ENCODE results near the gene DLX5. TPM values are rescaled to one million over a fixed set of nuclear protein-coding genes. Genes with fewer than 3 reads are reported as not detected.

DLX5 gene
- total and polyA plus RNA-seq, 9 donors, result 0.27 to 7.9 (median 1.0) TPM; not detected in 1

GRCh38 chr7:96982586-96982985, 42.0 kb downstream of the DLX5 start:
- no peaks in the 10 kb centered on the region for H3K9me3 ChIP-seq
- H3K4me1 ChIP-seq (ENCODE audit: insufficient read depth), result no peaks in the 10 kb centered on the region
- DNase-seq, result no peak
- no peak overlapping the region for H3K27ac ChIP-seq
- no peaks in the 10 kb centered on the region for H3K27me3 ChIP-seq
- WGBS, 3 donors, result 91 to 100% (median 93%) methylated on average over 1 of the region's 1 CpG
- no peaks in the 10 kb centered on the region for H3K36me3 ChIP-seq
- intact Hi-C loops (cut with DNase I), result loop anchor here in 1 of 4 donors (5.0 kb wide), 1 partner anchor 1895 kb away; no protein-coding TSS in a partner anchor
- TF ChIP-seq POLR2A (IDR thresholded peaks at IDR 0.05) (no peak), EP300 (IDR thresholded peaks at IDR 0.05) (no peak), CTCF (IDR thresholded peaks at IDR 0.05) (no peak)
- H3K4me3 ChIP-seq, result no peak overlapping the region

DNA sequence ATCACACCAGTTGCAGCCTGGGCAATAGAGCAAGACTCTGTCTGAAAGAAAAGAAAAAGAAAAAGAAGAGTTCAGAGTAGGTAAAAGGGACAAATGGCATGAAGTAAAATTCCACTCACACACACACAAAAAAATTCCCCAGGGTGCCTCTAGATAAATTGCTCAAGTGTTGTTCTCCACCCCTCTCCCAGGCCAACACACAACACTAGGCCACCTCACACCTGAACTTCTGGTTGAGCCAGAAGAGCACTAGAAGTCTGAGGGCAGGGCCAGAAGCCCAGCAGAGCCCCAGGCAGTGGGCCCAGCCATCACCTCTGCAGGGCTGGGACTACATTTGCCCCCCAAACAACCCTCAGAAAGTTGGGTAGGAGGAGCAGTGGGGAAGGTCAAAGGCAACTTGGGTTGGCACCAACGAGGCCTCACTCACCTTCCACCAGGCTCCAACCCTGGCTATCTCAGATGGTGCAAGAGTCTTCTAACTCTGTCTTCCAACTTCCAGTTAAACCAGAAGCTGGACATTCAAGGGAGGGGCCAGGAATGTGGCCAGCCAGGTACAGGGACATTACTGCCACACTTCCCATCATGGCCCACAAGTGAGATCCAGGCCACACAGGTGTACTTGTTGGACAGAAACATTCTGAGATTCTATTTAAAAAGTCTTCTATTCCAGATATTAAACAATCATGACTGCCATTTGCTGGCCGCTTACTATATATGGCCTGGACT, 44.9 kb downstream of the DLX5 start:
- intact Hi-C loops (cut with DNase I), result loop anchor here in 1 of 4 donors (5.0 kb wide), 1 partner anchor 1892 kb away; no protein-coding TSS in a partner anchor
- TF ChIP-seq EP300 (IDR thresholded peaks at IDR 0.05) (no peak), POLR2A (IDR thresholded peaks at IDR 0.05) (no peak), CTCF (IDR thresholded peaks at IDR 0.05) (no peak)
- WGBS, 3 donors, result 83 to 94% (median 91%) methylated on average over 2 of the region's 2 CpGs
- Histone ChIP-seq H3K4me3 (no peak overlapping the region), H3K27me3 (no peaks in the 10 kb centered on the region), H3K4me1 (ENCODE audit: insufficient read depth) (no peaks in the 10 kb centered on the region), H3K36me3 (no peaks in the 10 kb centered on the region), H3K27ac (no peak overlapping the region), H3K9me3 (no peaks in the 10 kb centered on the region)
- no peak for DNase-seq

DNA sequence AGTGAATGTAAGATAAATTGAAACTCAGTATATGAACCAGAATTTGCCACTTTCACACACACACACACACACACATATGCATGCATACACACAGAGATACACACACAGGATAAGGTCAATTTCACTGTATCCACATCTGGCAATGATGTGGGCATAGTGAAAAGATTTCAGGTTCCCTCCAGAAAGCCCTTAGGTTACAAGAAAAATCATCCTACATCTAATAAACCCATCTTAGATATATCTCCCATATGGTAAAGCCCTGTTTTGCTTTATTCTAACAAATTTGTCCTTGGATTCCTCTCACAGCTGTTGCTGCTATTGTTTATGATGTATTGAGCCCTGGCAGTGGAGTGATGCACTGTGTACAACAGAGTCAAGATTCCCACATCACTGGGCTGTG, 47.2 kb downstream of the DLX5 start:
- Histone ChIP-seq H3K27ac (no peak overlapping the region), H3K9me3 (no peaks in the 10 kb centered on the region), H3K36me3 (no peaks in the 10 kb centered on the region), H3K4me1 (ENCODE audit: insufficient read depth) (no peaks in the 10 kb centered on the region), H3K4me3 (no peak overlapping the region), H3K27me3 (no peaks in the 10 kb centered on the region)
- no peak for DNase-seq
- intact Hi-C loops (cut with DNase I), result no loop called here
- TF ChIP-seq POLR2A (IDR thresholded peaks at IDR 0.05), result no peak
- no peak for TF ChIP-seq EP300 (IDR thresholded peaks at IDR 0.05)
- no peak for TF ChIP-seq CTCF (IDR thresholded peaks at IDR 0.05)

GRCh38 chr7:96976106-96976505, 48.5 kb downstream of the DLX5 start:
- TF ChIP-seq CTCF (IDR thresholded peaks at IDR 0.05), result no peak
- no peak for TF ChIP-seq POLR2A (IDR thresholded peaks at IDR 0.05)
- no peak for TF ChIP-seq EP300 (IDR thresholded peaks at IDR 0.05)
- DNase-seq, result no peak
- Histone ChIP-seq H3K27ac (no peak overlapping the region), H3K4me3 (no peak overlapping the region), H3K4me1 (ENCODE audit: insufficient read depth) (no peaks in the 10 kb centered on the region), H3K9me3 (no peaks in the 10 kb centered on the region), H3K27me3 (no peaks in the 10 kb centered on the region), H3K36me3 (no peaks in the 10 kb centered on the region)
- intact Hi-C loops (cut with DNase I), result no loop called here
- 63 to 68% (median 68%) methylated on average over 2 of the region's 2 CpGs for WGBS, 3 donors
